WTC11 (cell line): ENCODE data around the gene MMP17. TPM values are rescaled to one million over a fixed set of nuclear protein-coding genes. Genes with fewer than 3 reads are reported as not detected.

Experiments used
- ATAC-seq: fragments of 200-7000 bp; cut with Tn5 transposase; 2 replicates; pipeline ENCODE4 v1.10.0; 2021; ENCODE audit warnings: mild to moderate bottlenecking, moderate library complexity
- CTCF ChIA-PET: fragments of 300-600 bp; sonication (Branson Sonifier 250); formaldehyde crosslinking; loops from one replicate; lab custom pipeline; 2021; ENCODE audit warnings: antibody characterized with exemption; lab: Charles Lee
- POLR2A ChIA-PET: fragments of 350-600 bp; sonication (Branson Sonifier 250); formaldehyde crosslinking; loops from one replicate; lab custom pipeline; 2021; ENCODE audit warnings: antibody characterized with exemption; lab: Charles Lee
- DNase-seq: peaks from one replicate; pipeline ENCODE4 v3.0.0; 2021; ENCODE audit warnings: low spot score
- H3K27ac Mint-ChIP-seq: 2 replicates; pipeline ENCODE4 v1.8.0; 2021; ENCODE audit warnings: mixed read lengths
- H3K27me3 Mint-ChIP-seq: 2 replicates; pipeline ENCODE4 v1.8.0; 2021; ENCODE audit warnings: low read depth, mild to moderate bottlenecking, moderate library complexity, mixed read lengths
- H3K36me3 Mint-ChIP-seq: 2 replicates; pipeline ENCODE4 v1.8.0; 2021; ENCODE audit warnings: mixed read lengths
- H3K4me1 Mint-ChIP-seq: 2 replicates; pipeline ENCODE4 v1.8.0; 2022; ENCODE audit warnings: mixed read lengths
- H3K4me3 Mint-ChIP-seq: 2 replicates; pipeline ENCODE4 v1.8.0; 2021; ENCODE audit warnings: mild to moderate bottlenecking, moderate library complexity, mixed read lengths
- H3K9me3 Mint-ChIP-seq: 2 replicates; pipeline ENCODE4 v1.8.0; 2021; ENCODE audit warnings: mixed read lengths
- ARID4B ChIP-seq: sonication (generic); formaldehyde crosslinking; IDR thresholded peaks from 2 replicates; pipeline ENCODE4 v1.8.0; 2023; ENCODE audit warnings: missing genetic modification reagents, mild to moderate bottlenecking, borderline replicate concordance
- CTCF ChIP-seq: fragments of 200-600 bp; IDR thresholded peaks from 2 replicates; pipeline ENCODE4 v1.8.0; 2022; ENCODE audit warnings: antibody characterized with exemption
- IRF2 ChIP-seq: sonication (generic); formaldehyde crosslinking; IDR thresholded peaks from 2 replicates; pipeline ENCODE4 v1.8.0; 2022; ENCODE audit warnings: low read depth, missing genetic modification reagents, borderline replicate concordance
- JUN ChIP-seq: sonication (generic); formaldehyde crosslinking; IDR thresholded peaks from 2 replicates; pipeline ENCODE4 v1.8.0; 2023; ENCODE audit warnings: mild to moderate bottlenecking, missing genetic modification reagents
- MYBL2 ChIP-seq: sonication (generic); formaldehyde crosslinking; IDR thresholded peaks from 2 replicates; pipeline ENCODE4 v1.8.1; 2023; ENCODE audit warnings: mild to moderate bottlenecking, moderate library complexity, missing genetic modification reagents
- NFE2L1 ChIP-seq: sonication (generic); formaldehyde crosslinking; IDR thresholded peaks from 2 replicates; pipeline ENCODE4 v1.8.1; 2023; ENCODE audit warnings: missing genetic modification reagents
- ZNF138 ChIP-seq: sonication (generic); formaldehyde crosslinking; conservative IDR thresholded peaks from 2 replicates; pipeline ENCODE4 v1.8.1; 2022; ENCODE audit warnings: mild to moderate bottlenecking, moderate library complexity, missing genetic modification reagents
- total RNA-seq: library from RNA; stranded (reverse); gene quantifications from 3 replicates; pipeline ENCODE4 v1.2.3, GENCODE V29; 2021
- TF ChIP-seq, protein P1 (sequence below): fragments of 250-450 bp; sonication (Bioruptor Pico); conservative IDR thresholded peaks from 2 replicates; pipeline ENCODE4 v1.9.0; 2021; ENCODE audit warnings: mild to moderate bottlenecking
- TF ChIP-seq, protein P2 (sequence below): sonication (generic); formaldehyde crosslinking; IDR thresholded peaks from 2 replicates; pipeline ENCODE4 v1.8.0; 2023; ENCODE audit warnings: missing genetic modification reagents

The MMP17 gene
- total RNA-seq, 1 experiment from 2014 or later, result 67.1 TPM

DNA sequence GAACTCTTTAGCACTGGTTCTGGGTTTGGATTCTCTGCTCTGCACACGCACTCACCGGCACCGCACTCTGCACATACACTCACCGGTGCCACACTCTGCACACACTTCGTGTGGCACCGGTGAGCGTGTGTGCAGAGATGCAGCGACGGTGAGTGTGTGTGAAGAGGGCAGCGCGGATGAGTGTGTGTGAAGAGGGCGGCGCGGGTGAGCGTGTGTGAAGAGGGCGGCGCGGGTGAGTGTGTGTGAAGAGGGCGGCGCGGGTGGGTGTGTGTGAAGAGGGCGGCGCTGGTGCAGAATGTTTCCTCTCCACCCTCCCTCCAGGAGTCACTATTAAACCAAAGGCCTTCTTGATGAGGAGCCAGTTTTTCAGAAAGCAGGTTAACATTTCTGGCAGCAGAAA is 49.2 kb upstream of the MMP17 start (continued):
- TF ChIP-seq, protein P1, sequence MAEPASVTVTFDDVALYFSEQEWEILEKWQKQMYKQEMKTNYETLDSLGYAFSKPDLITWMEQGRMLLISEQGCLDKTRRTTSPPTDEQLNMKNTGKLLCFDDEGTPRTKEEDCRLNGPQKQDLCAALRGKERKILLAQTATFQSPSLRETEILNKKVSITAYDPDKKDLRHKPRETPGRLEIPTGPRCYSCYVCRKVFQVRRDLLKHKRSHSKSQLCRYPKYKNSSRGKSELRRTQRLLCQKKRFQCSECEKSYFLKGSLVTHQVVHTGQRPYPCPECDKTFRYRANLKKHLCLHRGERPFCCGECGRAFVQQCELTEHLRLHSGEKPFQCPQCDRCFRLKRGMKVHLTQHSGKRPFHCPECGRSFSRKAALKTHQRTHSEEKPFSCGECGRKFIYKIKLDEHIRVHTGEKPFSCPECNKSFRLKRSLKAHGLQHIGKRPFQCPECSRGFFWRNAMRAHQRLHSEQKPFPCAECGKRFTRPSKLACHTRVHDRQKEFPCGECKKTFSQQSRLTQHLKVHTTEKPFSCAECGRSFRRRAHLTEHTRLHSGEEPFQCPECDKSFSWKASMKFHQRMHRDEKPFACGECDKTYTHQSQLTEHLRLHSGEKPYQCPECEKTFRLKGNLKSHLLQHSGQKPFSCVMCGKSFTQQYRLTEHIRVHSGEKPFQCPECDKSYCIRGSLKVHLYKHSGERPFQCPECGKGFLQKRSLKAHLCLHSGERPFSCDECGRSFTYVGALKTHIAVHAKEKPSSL (CRISPR knock-in tag), result no peak
- TF ChIP-seq ZNF138 (no peak), CTCF (no peak)
- TF ChIP-seq, all 79 proteins: peak for 0

DNA sequence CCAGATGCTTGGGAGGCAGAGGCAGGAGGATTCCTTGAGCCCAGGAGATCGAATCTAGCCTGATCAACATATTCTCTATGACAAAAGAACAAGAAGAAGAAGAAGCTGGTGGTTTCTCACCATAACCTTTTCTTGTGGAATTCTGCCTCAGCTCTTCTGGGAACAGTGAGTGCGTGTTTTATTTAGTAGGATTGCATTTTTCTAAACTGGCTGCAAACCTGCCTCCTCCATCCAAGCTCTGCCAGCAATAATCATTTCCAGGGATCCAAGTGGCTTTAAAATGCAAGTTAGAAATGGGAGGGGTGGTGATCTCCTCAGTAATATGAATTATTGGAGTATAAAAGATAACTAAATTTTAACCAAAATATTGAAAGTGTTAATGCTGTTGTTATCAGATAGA is 46.1 kb upstream of the MMP17 start:
- H3K27me3 Mint-ChIP-seq, result no peaks in the 10 kb centered on the region
- TF ChIP-seq MYBL2 (CRISPR knock-in tag), result no peak
- no peak for TF ChIP-seq IRF2 (CRISPR knock-in tag)
- TF ChIP-seq JUN (CRISPR knock-in tag), result no peak
- TF ChIP-seq, protein P2, sequence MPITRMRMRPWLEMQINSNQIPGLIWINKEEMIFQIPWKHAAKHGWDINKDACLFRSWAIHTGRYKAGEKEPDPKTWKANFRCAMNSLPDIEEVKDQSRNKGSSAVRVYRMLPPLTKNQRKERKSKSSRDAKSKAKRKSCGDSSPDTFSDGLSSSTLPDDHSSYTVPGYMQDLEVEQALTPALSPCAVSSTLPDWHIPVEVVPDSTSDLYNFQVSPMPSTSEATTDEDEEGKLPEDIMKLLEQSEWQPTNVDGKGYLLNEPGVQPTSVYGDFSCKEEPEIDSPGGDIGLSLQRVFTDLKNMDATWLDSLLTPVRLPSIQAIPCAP (CRISPR knock-in tag), result no peak
- no peaks in the 10 kb centered on the region for H3K9me3 Mint-ChIP-seq
- H3K27ac Mint-ChIP-seq, result peak overlapping the region; percentile 60
- ATAC-seq (no peak), DNase-seq (no peak)
- H3K36me3 Mint-ChIP-seq, result peaks cover 51% of the 10 kb centered on the region
- H3K4me1 Mint-ChIP-seq, result peaks cover 28% of the 10 kb centered on the region
- no peak overlapping the region for H3K4me3 Mint-ChIP-seq
- POLR2A ChIA-PET, result no interaction called here
- CTCF ChIA-PET, result interaction anchor here (1.6 kb wide), 1 partner anchor 15 kb away, joined by 4 read pairs; no protein-coding TSS in a partner anchor

DNA sequence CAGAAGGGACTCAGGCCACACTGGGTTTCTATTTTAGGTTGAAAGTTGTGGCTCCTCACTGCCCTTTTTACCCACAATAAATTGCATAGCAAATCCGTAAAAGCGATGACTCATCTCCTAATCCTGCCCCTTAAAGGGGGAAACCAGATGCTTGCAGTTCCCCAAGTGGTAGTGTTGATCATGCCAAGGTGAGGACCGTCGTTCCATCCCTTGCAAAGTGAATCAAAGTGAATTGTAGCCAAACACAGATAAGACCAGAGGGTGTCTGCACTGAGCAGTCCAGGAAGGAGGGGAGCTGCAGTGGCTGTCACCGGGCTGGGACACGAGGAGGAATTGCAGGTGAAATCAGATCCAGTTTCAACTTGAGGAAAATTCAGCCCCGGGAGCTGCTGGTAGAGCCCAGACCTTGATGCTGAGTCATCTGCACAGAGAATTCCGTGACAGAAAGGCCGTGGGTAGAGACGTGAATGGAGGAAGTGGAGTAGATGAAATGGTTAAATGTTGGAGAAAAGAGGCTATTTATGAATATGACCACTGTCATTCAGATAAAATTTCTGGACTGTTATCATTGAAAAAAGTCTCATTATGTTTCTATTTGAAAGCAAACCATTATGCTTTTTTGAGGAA is 44.2 kb upstream of the MMP17 start:
- H3K9me3 Mint-ChIP-seq, result no peaks in the 10 kb centered on the region
- peaks cover 46% of the 10 kb centered on the region for H3K36me3 Mint-ChIP-seq
- peak overlapping the region; percentile 73 for H3K27ac Mint-ChIP-seq
- H3K4me1 Mint-ChIP-seq, result peaks cover 28% of the 10 kb centered on the region
- no peaks in the 10 kb centered on the region for H3K27me3 Mint-ChIP-seq
- peak; percentile 51 for ATAC-seq
- no peak for TF ChIP-seq ARID4B (CRISPR knock-in tag)
- TF ChIP-seq NFE2L1 (CRISPR knock-in tag), result 0 out of 2 replicates have a peak, but pooled peaks have one; percentile 22
- TF ChIP-seq, all 79 proteins: peak for 1
- DNase-seq, result peak; percentile 41
- ChIA-PET POLR2A (interaction anchor here (1.0 kb wide), 1 partner anchor 9 kb away, joined by 3 read pairs; no protein-coding TSS in a partner anchor), CTCF (interaction anchor here (1.4 kb wide), 1 partner anchor 13 kb away, joined by 4 read pairs; no protein-coding TSS in a partner anchor)
- H3K4me3 Mint-ChIP-seq, result peak overlapping the region; percentile 32
